Activated CD8-positive, alpha-beta memory T cell treated with anti-CD3 and anti-CD28 coated beads for 48 hours (primary cell): Measurements from ENCODE around the gene SAT1.

Experiments used
- DNase-seq, 3 experiments: peaks; one replicate each; pipeline ENCODE4 v3.0.0-alpha.2; 2020; ENCODE audit warnings: low read depth in 2 of 3, low spot score in 2 of 3

SAT1 gene

DNA sequence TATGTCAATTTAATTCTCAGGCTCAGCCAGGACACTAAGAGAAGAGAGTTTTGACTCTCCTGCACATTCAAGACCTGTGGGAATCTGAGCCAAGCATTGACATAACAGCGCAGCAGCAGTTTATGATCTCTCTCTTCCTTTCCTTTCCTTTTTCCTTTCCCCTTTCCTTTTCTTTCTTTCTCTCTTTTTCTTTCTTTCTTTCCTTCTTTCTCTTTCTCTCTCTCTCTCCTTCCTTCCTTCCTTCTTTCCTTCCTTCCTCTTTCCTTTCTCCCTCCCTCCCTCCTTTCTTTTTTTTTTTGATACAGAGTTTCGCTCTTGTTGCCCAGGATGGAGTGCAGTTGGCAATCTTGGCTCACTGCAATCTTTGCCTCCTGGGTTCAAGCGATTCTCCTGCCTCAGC lies 21.6 kb downstream of the SAT1 start:
- DNase-seq: no peak

DNA sequence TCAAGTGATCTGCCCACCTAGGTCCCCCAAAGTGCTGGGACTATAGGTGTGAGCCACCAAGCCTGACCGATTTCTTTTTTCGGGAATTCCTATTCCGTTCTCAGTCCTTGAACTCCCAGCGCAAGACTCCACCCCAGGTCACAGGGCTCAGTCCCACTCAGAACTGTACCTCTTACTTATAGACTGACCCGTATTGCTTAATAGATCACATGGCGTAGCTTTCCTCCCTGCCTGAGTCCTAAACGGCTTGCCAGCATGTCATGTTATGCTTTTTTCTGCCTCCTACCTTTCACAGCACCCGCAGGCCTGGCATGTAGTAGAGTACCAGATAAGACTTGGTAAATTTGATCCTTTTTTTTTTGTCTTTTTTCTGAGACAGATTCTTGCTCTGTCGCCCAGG lies 22.4 kb downstream of the SAT1 start:
- no peak for DNase-seq

DNA sequence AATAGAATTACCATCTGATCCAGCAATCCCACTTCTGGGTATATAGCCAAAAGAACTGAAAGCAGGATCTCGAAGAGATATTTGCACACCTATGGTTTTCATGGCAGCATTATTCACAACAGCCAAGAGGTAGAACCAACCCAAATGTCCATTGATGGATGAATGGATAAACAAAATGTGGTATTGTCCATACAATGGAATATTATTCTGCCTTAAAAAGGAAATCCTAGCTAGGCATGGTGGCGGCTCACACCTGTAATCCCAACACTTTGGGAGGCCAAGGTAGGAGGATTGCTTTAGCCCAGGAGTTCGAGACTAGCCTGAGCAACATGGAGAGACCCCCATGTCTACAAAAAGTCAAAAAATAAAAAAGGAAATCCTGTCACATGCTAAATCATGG lies 27.3 kb downstream of the SAT1 start:
- no peak for DNase-seq

DNA sequence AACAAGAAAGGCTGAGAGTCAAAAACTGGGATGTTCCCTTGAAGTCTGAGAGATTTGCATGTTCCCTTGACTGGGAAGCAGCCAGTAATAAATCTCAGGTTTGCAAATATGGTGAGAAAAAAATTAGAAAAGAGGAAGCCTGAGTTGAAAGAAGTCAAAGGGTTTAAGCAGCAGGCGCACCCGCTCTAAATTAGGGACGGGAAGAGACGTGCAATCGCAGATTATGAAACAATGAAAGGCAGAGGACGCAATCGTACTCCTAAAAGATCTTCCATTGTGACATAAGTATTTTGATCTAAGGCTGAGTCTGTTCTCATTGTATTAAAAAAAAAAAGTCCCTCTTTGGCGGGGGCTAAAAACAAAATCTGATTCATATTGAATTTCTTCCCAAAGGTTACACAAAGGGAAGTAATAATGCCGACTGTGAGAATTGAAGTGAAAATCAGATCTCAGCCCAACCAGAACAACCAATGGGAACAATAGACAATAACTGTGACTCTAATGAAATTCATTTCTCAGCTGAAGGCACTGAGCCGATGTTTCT lies 28.2 kb downstream of the SAT1 start:
- no peak for DNase-seq

DNA sequence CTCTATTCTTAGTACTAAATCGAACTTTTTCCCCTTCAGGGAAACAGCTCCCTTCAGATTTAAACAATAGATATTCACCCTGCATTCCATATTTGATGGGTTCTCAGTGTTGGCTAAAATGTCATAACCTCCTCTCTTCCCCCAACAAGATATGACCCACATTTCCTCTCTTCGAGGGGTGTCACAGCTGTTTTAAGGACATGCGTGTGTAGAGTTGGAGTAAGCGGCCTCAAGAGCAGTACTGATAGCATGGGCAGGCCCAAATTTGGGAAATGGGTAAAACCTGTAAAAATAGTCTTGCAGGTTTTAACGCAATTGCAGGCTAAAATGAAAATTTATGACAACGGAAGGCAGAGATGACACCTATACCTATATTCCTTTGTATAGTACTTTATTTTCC lies 28.7 kb downstream of the SAT1 start:
- no peak for DNase-seq

DNA sequence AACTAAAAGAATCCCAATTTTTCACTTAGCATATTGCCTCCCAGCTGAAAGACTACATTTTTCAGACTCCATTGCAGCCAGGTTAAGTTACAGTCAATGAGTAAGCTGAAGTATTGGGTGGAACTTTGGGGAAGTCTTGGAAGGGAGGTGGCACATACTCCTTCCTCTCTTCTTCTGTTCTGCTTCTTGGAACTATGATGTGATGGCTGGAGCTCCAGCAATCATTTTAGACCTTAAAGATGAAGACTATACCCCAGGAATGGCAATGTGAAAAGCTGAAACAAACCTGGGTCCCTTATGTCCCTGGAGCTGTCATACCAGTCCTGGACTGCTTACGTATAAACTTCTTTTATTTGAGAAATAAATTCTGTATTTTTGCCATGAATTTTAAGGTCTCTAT lies 30.8 kb downstream of the SAT1 start:
- no peak for DNase-seq

DNA sequence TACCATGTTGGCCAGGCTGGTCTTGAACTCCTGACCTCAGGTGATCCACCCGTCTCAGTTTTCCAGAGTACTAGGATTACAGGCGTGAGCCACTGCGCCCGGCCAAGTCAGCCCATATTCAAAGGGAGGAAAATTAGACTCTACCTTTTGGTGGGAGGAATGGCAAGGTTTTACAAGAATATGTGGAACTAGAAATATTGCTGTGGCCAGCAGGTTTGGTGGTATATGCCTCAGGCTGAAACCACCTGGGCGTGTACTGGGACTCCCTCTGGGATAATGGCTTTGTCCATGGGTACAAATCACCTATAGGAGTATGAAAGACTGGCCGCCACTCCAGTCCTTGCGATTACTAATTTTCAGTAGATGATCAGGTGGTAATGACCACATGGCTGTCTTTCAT lies 32.4 kb downstream of the SAT1 start:
- no peak for DNase-seq

DNA sequence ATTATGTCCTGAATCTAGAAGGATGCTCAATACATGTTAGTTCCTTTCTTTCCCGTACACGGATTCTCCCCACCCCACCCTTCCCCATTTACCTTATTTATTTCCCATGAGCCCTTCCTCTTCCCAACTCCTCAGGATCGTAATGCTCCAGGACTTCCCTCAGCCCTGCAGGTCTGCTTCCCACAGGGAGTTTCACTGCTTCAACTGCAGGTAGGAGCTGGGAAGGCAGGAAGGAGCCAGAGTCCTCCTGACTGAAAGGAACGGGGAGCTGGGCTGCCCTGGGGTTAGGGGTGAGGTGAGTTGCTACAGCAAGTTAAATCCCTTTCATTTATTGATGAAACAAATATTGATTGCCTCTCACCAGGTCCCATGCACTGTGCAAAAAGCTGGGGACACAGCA lies 33.2 kb downstream of the SAT1 start:
- no peak for DNase-seq

DNA sequence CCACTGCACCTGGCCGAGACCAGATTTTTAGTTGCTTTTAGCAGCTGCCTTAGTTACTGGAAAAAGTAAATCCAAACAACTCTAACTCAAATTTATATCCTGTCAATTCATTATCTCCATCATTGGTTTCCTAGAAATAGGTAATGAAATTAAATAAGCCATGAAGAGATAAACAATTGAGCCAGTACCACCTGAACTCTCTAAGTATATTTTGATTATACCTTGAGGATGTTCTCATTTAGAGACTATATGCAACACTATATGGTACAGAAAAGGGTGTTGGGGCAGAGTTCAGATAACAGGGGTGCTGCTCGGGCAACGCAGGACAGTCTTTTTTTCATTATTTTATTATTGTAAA lies 35.0 kb downstream of the SAT1 start:
- no peak for DNase-seq

DNA sequence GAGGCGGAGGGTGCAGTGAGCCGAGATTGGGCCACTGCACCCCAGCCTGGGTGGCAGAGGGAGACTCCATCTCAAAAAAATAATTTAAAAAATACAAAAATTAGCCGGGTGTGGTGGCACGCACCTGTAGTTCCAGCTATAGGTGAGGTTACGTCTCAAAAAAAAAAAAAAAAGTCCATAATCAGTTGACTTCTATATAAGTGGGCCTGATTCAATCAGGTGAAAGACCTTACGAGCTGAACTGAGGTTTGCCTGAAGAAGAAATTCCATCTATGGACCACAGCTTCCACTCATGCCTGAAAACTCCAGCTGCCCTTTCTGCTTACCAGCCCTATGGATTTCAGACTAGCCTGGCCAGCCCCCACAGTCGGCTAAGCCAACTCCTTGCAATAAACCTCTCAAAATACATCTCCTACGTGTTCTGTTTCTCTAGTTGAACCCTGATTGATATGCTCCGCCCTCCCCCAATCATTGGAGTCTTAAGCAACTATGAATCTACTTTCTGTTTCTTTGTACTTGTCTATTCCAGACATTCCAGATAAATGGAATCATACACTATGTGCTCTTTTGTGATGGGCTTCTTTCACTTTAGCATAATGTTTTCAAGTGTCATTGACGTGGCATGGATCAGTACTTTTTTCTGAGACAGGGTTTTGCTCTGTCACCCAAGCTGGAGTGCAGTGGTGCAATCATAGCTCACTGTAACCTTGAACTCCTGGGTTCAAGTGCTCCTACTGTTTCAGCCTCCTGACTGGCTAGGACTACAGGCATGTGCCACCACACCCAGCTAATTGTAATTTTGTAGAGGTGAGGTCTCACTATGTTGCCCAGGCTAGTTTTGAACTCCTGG lies 36.6 kb downstream of the SAT1 start:
- DNase-seq: no peak

DNA sequence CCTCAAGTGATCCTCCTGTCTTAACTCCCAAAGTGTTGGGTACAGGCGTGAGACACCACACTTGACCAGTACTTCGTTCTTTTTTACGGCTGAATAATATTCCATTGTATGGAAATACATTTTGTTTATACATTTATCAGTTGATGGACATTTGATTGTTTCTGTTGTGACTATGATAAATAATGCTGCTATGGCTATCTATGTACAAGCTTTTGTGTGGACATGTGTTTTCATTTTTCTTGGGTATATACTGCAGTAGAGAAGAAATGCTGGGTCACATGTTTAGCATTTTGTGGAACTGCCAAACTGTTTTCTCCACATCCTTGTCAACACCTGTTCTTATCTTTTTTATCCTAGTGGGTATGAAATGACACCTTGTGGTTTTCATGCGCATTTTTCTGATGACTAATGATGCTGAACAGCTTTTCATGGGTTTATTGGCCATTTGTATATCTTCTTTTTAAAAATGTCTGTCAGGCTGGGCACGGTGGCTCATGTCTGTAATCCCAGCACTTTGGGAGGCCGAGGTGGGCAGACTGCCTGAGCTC lies 37.3 kb downstream of the SAT1 start:
- DNase-seq: no peak

DNA sequence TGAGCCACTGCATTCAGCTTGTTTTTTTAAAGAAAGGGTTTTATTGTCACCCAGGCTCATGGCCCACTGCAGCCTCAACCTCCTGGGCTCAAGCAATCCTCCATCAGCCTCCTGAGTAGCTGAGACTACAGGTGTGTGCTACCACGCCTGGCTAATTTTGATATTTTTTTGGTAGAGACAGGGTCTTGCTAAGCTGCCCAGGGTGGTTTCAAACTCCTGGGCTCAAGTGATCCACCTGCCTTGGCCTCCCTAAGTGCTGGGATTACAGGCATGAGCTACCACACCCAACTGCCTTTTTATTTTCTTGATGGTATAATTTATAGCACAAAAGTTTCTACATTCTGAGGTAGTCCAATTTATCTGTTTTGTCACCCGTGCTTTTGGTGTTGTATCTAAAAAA lies 38.9 kb downstream of the SAT1 start:
- DNase-seq: no peak

DNA sequence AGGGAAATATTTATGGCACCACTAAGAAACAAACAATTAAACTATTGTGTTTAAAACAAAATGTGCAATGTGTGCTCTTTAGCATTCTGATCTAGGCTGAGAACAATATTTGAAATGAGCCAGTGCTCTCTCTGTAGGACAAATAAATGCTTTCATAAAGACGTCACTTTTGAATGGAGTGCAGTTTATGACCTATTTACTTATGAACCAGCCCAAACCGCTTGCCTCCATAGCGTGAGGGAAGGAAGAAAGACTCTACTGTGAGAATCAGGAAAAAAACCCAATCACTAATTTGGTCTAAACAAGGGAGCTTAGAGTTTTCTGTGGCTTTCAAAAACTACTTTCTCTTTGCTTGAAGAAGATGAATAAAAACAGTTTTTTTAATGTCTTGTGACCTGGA lies 39.4 kb downstream of the SAT1 start:
- DNase-seq: no peak

DNA sequence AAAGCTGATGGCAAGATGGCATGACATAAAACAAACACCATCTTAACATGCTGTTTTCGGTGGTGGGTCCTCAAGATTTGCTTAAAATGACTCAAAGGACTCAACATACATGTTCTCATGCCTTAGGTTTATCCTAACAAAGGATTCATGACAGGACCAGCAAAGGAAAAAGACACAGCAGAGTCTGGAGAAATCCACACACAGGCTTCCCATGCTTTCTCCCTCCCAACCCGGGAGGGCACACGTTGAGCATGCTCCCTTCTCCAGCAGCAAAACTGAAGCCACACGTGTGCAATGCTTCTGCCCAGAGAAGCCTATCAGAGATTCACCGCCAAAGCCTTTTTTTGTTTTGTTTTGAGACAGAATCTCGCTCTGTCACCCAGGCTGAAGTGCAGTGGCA lies 39.9 kb downstream of the SAT1 start:
- no peak for DNase-seq

DNA sequence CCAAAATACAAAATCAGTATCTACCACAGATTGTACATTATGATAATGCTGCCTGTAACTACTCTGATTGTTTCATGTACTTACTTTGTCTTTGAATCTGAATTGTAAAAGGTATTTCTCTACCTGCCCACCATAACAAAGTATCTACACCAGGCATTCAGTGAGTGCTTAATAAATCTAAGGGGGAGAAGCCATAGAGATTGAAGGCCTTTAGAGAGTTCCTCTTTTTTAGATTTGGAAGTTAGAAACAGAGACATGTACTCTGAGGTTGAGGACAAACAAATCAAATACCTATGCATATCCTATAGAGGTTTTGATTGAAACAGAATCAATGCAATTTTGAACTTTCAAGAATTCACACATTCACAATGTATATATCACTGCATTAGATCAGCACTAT lies 42.7 kb downstream of the SAT1 start:
- DNase-seq: no peak

DNA sequence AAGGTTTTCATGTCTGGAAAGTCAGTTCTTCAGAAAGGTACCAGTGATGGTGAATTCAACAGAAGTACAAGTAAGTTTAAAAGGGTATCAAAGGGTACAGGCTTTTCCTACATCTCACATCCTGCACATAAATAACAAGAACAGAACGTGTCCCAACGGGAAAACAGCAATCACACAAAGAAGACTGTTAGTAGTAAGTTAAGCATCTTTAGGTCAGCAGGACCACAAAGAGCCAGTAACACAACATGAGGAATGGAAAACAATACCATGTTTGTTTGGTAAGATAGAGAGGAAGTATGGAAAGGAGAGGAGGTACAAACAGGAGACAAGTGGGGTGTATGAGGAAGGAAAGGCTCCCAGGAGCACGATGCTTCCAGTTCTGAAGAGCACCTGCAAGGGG lies 43.2 kb downstream of the SAT1 start:
- DNase-seq: no peak

DNA sequence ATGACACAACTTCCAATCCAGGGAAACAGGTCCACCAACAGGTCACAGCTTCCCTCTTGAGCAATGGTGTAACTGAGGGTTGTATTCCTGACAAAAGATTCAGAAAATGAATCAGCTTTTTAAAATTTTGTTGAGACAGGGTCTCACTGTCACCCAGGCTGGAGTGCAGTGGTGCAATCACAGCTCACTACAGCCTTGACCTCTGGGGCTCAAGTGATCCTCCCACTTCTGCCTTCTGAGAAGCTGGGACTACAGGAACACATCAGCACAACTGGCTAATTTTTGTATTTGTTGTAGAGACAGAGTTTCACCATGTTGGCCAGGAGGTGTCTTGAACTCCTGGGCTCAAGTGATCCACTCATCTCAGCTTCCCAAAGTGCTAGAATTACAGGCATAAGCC lies 43.7 kb downstream of the SAT1 start:
- DNase-seq: no peak

DNA sequence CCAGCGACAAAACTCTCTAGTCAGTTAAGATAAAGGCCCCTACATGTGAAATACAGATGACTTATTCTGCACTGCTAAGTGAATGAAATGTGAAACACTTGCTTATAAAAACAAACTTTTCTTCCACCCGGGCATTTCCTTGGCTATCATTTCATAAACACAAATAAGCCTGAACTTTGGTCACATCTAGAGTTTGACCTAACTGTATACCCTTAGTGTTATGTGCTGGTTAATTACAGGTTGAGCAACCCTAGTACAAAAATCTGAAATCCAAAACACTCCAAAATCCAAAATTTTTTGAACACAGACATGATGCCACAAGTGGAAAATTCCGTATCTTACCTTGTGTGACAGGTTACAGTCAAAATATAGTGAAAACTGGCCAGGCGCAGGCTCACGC lies 45.9 kb downstream of the SAT1 start:
- no peak for DNase-seq

DNA sequence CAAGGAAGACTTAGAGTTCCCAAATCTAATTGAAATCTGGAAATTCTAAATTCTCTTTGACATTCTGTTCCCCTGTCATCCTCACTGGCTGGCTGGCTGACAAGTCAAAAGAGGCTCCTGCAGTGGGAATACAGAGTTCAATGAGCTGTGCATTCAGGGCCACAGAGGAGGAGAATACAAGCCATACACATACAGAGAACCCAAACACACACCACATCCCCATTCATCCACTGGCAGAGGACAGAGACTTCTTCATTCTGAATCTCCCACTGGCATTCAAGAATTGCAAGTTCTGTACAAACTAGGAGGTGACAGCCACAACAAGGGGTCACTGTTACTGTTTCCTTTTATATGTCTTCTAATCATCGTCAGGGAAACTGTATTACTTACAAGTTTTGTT lies 49.7 kb downstream of the SAT1 start:
- no peak for DNase-seq
